Adipocyte (in vitro differentiated cells): ENCODE data around the gene TMEM80.

Experiments used
- DNase-seq: peaks from one replicate; pipeline ENCODE4 v3.0.0-alpha.2; 2015; ENCODE audit warnings: low read depth
- H3K27me3 ChIP-seq: replicated peaks from 2 replicates; pipeline ENCODE4 v1.7.0; 2013; ENCODE audit warnings: mild to moderate bottlenecking, low read length, moderate library complexity; ENCODE audit not compliant: control insufficient read depth, insufficient read depth
- H3K36me3 ChIP-seq: 2 replicates; pipeline ENCODE4 v1.7.0; 2013; ENCODE audit warnings: low read length, mild to moderate bottlenecking, moderate library complexity; ENCODE audit not compliant: control insufficient read depth, insufficient read depth, severe bottlenecking
- H3K4me1 ChIP-seq: 2 replicates; pipeline ENCODE4 v1.7.0; 2013; ENCODE audit warnings: mild to moderate bottlenecking, low read length, moderate library complexity; ENCODE audit not compliant: control insufficient read depth, insufficient read depth
- H3K4me3 ChIP-seq: 2 replicates; pipeline ENCODE4 v1.7.0; 2013; ENCODE audit warnings: mild to moderate bottlenecking, low read length, moderate library complexity
- H3K9ac ChIP-seq: 2 replicates; pipeline ENCODE4 v1.7.0; 2013; ENCODE audit warnings: mild to moderate bottlenecking, low read length, moderate library complexity
- H3K9me3 ChIP-seq: 2 replicates; pipeline ENCODE4 v1.7.0; 2013; ENCODE audit warnings: mild to moderate bottlenecking, low read length, moderate library complexity; ENCODE audit not compliant: control insufficient read depth

Gene TMEM80

GRCh38 chr11:702462-703461 is 7.1 kb downstream of the TMEM80 start:
- Histone ChIP-seq H3K9ac (peak overlapping the region; percentile 42), H3K4me1 (peaks cover 51% of the 10 kb centered on the region), H3K9me3 (no peaks in the 10 kb centered on the region), H3K36me3 (peaks cover 19% of the 10 kb centered on the region), H3K4me3 (no peak overlapping the region), H3K27me3 (no peaks in the 10 kb centered on the region)
- no peak for DNase-seq

- Histone ChIP-seq H3K27me3 (no peaks in the 10 kb centered on the region), H3K9me3 (no peaks in the 10 kb centered on the region), H3K4me3 (no peak overlapping the region), H3K36me3 (peaks cover 19% of the 10 kb centered on the region), H3K4me1 (peaks cover 44% of the 10 kb centered on the region), H3K9ac (peak overlapping the region; percentile 42)
- no peak for DNase-seq
Observed at GRCh38 chr11:703506-703905, 7.9 kb downstream of the TMEM80 start.

GRCh38 chr11:704228-704674 is 8.6 kb downstream of the TMEM80 start:
- Histone ChIP-seq H3K36me3 (peaks cover 19% of the 10 kb centered on the region), H3K27me3 (no peaks in the 10 kb centered on the region), H3K4me3 (no peak overlapping the region), H3K9me3 (no peaks in the 10 kb centered on the region), H3K9ac (peak overlapping the region; percentile 95), H3K4me1 (peaks cover 37% of the 10 kb centered on the region)
- no peak for DNase-seq

DNA sequence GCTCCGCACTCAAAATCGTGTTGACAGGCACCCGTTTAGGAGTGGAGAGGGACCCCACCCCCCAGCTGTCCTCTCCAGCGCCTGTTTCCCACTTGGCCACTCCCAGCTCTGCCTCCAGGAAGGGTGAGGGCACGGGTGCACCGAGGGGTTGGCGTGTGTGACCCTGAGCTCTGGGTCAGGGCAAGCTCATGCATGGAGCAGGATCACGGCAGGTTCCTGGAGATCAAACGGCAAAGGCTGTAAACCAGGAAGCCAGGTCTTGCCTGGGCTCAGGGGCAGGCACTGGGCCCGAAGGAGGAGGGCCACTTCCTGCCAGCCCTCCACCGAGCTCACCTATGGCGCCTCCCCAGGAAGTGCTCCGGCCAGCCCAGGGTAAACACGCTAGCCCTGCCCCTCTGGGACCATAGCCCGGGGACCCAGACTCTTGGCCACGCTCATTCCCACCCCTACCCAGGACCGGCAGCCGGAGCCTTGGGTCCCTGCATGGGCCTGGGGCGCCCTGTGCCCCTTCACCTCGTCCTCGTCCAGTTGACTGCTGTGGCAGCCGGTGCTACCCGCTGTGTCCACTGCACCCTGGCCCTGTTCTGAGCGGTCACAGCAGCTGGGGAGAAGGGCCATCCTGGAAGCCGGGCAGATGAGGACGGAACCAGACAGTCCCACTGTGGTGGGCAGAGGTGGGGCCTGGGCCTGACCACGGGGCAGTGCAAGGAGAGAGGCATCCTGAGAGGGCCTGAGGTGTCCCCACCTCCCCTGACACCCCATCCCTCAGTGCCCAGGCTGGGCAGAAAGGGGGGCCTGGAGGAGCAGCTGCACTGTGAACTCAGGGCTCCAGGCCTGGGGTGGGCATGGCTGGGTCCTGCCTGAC is 9.4 kb downstream of the TMEM80 start:
- DNase-seq, result no peak

DNA sequence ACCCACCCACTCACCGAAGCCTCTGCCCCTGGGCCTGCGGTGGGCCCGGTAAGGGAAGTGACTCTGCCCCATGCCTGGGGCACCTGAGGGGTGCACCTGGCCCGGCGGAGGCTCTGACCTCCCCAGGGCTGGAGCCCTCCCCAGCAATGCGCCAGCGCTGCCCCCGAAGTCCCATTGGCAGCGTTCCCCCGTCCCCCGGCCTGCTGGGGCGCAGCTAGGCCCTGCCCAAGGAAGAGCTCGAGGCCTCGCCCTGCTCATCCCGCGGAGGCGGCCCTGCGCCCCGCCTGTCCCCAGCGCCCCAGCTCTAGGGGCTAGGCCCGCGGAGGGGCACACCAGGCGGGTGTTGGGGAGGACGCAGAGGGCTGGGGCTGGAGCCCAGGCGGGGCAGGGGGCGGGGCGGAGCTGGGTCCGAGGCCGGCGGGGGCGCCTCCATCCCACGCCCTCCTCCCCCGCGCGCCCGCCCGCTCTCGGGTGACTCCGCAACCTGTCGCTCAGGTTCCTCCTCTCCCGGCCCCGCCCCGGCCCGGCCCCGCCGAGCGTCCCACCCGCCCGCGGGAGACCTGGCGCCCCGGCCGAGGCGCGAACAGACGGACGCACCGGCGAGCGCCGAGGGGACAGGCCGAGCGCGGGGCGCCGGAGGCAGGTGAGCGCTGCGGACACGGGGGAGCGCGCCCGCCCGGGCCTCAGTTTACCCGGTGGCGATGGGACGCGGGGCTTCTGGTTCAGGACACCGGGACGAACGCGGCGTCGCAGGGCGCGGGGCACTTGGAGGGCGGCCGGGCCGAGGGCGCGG is 10.2 kb downstream of the TMEM80 start, which contains the start of gene EPS8L2:
TSS of gene EPS8L2 (plus strand) at position 586 of the 793 bp plus-strand sequence. CDS start 3,177 bp downstream, outside the sequence.
- no peaks in the 10 kb centered on the region for H3K27me3 ChIP-seq
- H3K4me1 ChIP-seq, result peaks cover 37% of the 10 kb centered on the region
- H3K9me3 ChIP-seq, result no peaks in the 10 kb centered on the region
- DNase-seq, result peak; percentile 38
- peak within 1 kb of the TSS; percentile 95 for H3K9ac ChIP-seq
- peaks cover 15% of the 10 kb centered on the region for H3K36me3 ChIP-seq
- H3K4me3 ChIP-seq, result peak within 1 kb of the TSS; percentile 89

More for the DNA sequence above, 9.4 kb downstream of the TMEM80 start:
- H3K27me3 ChIP-seq, result no peaks in the 10 kb centered on the region
- no peaks in the 10 kb centered on the region for H3K9me3 ChIP-seq
- H3K4me1 ChIP-seq, result peaks cover 29% of the 10 kb centered on the region
- H3K9ac ChIP-seq, result peak overlapping the region; percentile 95
- H3K36me3 ChIP-seq, result peaks cover 19% of the 10 kb centered on the region
- peak overlapping the region; percentile 74 for H3K4me3 ChIP-seq

- Histone ChIP-seq H3K9ac (peak overlapping the region; percentile 95), H3K4me1 (peaks cover 40% of the 10 kb centered on the region), H3K4me3 (peak overlapping the region; percentile 89), H3K27me3 (no peaks in the 10 kb centered on the region), H3K36me3 (peaks cover 13% of the 10 kb centered on the region), H3K9me3 (no peaks in the 10 kb centered on the region)
- DNase-seq, result peak; percentile 70
Observed at GRCh38 chr11:706439-706956, 10.9 kb downstream of the TMEM80 start.

GRCh38 chr11:706957-707816 is 11.6 kb downstream of the TMEM80 start:
- H3K4me1 ChIP-seq, result peaks cover 40% of the 10 kb centered on the region
- DNase-seq, result peak; percentile 36

DNA sequence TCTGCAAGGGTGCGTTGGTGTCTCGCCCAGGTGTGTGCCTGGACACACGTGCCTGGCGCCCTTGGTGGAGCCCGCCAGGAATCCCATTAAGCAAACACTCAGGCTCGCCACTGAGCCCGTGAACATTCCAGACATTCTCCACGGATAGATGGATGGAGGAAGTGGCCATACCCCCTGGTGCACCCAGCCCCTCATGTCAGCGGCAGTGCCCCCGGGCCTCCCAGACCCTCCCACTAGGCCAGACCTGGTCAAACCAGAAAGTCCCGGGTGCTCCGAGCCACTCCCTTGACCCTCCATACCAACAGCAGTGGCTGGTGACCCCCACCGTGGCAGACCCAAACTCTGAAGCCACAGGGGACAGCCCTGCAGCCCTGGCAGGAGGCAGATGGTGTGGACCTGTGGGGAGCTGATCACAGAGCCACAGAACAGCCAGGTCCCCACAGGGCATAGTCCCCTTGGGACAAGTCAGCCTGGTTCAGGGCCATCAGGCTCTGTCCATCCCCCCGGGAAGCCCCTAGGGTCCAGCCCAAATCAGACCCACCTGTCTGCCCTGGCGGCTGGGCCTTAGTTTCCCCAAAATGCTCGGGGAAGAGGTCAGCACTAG is 12.3 kb downstream of the TMEM80 start:
- peaks cover 36% of the 10 kb centered on the region for H3K4me1 ChIP-seq
- DNase-seq, result no peak

More at GRCh38 chr11:706957-707816, 11.6 kb downstream of the TMEM80 start:
- H3K27me3 ChIP-seq, result no peaks in the 10 kb centered on the region
- peaks cover 9% of the 10 kb centered on the region for H3K36me3 ChIP-seq
- H3K9me3 ChIP-seq, result no peaks in the 10 kb centered on the region
- H3K4me3 ChIP-seq, result peak overlapping the region; percentile 89
- H3K9ac ChIP-seq, result peak overlapping the region; percentile 95

GRCh38 chr11:708511-708910 is 12.9 kb downstream of the TMEM80 start:
- no peak for DNase-seq
- Histone ChIP-seq H3K9me3 (no peaks in the 10 kb centered on the region), H3K4me1 (peaks cover 32% of the 10 kb centered on the region)

More for the DNA sequence above, 12.3 kb downstream of the TMEM80 start:
- Histone ChIP-seq H3K9me3 (no peaks in the 10 kb centered on the region), H3K9ac (peak overlapping the region; percentile 95), H3K4me3 (peak overlapping the region; percentile 89), H3K36me3 (peaks cover 9% of the 10 kb centered on the region), H3K27me3 (no peaks in the 10 kb centered on the region)

More at GRCh38 chr11:708511-708910, 12.9 kb downstream of the TMEM80 start:
- no peak overlapping the region for H3K9ac ChIP-seq
- H3K27me3 ChIP-seq, result no peaks in the 10 kb centered on the region
- H3K4me3 ChIP-seq, result no peak overlapping the region
- H3K36me3 ChIP-seq, result peaks cover 9% of the 10 kb centered on the region
